NCI-H1930 (cell line): ENCODE measurements around the gene SORL1.

Source experiments
- DNase-seq, 2 experiments: peaks; one replicate each; lab custom pipeline; 2025; lab: John Stamatoyannopoulos, UW

SORL1 gene

GRCh38 chr11:121508449-121508848, 56.3 kb downstream of the SORL1 start:
- DNase-seq: no peak

DNA sequence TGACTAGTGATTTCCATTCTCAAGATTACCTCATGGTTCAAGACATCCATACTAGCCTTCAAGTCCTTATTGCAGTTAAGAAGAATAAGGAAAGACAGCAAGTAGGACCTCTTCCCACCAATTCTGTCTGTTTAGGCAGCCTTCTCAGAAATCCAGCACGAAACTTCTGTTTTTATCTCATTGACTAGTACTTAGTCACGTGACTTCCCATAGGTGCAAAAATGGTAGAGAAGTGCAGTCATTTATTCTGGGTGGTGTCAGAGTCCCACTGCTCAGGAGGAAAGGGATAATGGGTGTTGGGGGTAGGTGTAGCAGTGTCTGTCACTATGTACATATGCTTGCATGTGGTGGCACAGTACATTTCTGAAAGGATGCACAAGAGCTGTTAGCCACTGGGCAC, 58.3 kb downstream of the SORL1 start:
- DNase-seq: no peak

- no peak for DNase-seq
These were observed 60.7 kb downstream of the SORL1 start for GRCh38 chr11:121512468-121513465.

- no peak for DNase-seq
These were observed 61.7 kb downstream of the SORL1 start for GRCh38 chr11:121513807-121514206.

DNA sequence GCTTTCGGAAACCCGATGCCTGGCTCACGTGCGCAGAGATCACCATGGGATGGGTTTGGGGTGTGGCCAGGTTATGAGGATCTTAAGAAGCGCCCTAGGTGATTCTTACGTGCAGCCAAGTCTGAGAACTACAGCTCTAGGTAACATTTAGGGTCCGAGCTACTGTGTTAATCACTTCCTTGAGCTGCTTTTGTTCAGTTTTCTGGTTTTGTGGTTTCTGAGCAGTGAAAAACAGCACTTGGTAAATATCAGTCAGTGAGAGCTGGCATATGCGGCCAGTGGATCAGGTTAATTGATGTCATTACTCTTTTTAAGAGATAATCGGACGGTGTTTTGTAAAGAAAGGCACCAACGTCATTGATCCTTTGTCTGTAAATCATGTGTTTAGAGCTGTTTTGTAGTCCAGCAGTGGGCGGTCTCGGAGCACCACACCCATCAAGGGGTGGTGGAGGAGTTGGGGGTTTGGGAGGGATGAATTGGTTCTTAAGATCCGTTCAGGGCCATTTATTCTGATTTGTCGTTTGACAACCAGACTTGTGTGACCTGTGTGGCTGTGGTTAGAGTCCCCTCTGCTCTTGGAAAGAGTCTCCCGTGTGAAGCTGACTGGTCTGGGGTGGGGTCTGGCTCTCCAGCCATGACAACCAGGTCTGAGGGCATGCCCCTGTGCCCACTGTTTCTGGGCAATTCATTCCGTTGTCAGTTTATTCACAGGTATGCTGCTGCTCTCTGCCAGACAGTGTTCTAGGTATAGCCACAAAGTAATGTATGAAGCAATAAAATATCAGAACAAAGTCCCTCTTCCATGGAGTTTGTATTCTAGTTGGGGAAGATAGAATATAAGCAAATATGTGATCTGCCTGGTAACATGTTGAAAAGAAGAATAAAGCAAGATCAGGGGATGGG, 62.6 kb downstream of the SORL1 start:
- peak; percentile 68 to 69 for DNase-seq

GRCh38 chr11:121515335-121515671, 63.2 kb downstream of the SORL1 start:
- no peak for DNase-seq

DNA sequence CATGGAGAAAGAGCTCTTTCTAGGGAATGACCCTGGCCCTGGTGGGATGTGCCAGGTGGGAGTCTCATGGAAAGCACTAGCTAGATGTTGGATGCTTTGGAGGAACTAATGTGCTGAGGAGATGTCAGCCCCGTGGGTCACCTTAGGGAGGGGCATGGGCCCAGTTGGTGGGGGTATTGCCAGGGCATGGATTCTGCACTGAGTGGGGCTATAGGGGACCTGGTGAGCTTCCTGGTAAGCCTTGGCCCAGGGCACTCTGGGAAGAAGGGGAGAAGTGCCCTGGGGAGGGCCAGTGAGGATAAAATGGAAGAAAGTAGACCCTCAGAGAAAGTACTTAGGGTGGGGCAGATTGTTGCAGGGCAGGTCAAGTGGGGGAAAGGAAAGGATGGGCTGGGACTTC, 65.9 kb downstream of the SORL1 start:
- DNase-seq: no peak

DNA sequence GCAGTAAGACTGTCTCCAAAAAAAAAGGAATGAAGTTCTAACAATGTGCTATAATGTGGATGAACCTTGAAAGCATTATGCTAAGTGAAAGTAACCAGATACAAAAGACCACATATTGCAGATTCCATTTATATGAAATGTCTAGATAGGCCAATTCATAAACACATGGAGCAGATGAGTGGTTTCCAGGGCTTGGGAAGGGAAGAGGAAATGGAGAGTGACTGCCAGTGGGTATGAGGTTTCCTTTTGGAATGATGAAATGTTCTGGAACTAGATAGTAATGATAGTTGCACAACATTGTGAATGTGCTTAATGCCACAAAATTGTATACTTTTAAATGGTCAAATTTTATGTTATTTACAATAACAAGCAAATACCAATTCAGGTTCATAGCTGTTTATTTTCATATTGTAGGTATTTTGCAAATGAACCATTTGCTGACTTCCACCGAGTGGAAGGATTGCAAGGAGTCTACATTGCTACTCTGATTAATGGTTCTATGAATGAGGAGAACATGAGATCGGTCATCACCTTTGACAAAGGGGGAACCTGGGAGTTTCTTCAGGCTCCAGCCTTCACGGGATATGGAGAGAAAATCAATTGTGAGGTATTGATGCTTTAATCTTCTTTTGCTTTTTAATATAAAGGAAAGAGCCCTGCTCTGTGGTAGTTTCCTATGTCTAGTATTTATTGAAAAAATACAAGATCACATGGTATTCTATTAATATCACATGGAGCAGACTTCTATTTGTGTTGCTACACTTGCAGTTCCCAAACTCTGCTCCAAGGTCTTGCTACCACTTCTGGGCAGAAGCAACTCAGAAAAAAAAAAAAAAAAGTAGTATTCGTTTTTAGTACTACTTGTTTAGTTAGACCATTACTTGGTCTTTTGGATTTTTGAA, 68.4 kb downstream of the SORL1 start:
- DNase-seq: no peak

- no peak for DNase-seq
These were observed 69.3 kb downstream of the SORL1 start for GRCh38 chr11:121521145-121522042.

DNA sequence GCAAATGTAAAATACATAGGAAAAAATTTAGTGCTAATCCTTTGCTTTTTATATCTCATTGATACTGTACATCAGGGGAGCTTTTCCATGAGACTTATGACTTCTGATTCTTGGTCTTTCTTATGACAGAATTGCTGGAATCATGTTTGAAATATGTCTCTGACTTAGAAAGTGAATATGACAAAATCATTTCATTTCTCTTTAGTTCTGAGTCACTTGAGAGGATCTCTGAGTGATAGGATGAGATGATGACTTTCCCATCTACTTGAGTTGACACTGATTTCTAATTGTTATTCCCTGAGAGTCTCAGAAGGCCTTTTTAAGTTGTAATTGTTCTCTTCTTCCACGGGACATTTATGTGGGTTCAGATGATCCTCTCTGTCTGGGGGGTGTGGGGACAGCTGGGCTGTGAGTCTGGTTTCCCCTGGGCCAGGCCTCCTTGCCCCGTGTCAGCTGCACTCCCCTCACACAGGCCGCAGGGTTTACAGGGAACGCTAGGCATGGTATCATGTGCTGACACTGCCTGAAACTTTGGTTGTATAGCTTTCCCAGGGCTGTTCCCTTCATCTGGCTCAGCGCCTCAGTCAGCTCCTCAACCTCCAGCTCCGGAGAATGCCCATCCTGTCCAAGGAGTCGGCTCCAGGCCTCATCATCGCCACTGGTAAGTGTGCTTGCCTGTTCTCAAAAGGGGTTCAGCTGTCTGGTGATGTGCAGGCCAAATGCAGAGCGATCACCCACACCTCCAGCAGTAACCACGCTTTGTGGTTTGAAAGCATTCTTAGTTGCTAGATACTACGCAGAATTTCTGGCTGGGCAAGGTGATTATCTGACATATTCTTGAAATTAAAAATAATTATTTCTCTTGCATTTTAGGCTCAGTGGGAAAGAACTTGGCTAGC, 70.2 kb downstream of the SORL1 start:
- no peak for DNase-seq

GRCh38 chr11:121523581-121524232, 71.6 kb downstream of the SORL1 start:
- DNase-seq: peak; percentile 84 to 89

GRCh38 chr11:121524233-121524631, 72.1 kb downstream of the SORL1 start:
- DNase-seq: no peak

DNA sequence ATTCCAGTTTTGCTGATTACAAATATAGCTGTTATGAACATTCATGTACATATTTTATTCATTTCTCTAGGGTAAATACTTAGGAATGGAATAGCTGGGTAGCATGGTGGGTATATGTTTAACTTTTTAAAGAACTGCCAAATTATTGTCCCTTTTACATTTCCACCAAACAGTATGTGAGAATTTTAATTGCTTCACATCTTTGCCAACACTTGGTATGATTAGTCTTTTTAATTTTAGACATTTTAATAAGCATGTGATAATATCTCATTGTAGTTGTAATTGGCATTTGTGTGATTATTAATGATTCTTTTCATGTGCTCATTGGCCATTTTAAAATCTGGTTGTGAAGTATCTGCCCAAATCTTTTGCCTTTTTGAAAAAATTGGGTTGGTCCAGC, 73.3 kb downstream of the SORL1 start:
- no peak for DNase-seq

GRCh38 chr11:121530257-121530656, 78.1 kb downstream of the SORL1 start:
- no peak for DNase-seq

DNA sequence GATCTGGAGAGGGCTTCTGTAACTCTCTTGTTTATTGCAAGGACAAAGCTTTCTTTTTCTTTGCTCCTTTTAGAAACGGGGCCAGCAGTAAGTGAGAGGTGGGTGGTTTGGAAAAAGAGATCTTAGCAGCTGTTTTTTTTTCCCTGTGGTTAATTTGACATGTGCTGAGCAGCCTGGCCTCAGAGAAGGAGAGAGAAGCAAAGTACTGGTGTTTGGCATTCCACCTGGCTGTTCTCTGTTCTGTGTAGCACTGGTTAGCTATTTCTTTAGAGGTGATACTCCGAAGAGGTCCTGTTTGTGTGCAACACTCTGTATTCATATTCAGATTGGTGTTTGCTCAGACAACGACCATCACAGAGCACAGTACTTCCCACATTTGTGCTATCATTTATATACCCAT, 81.5 kb downstream of the SORL1 start:
- DNase-seq: no peak

DNA sequence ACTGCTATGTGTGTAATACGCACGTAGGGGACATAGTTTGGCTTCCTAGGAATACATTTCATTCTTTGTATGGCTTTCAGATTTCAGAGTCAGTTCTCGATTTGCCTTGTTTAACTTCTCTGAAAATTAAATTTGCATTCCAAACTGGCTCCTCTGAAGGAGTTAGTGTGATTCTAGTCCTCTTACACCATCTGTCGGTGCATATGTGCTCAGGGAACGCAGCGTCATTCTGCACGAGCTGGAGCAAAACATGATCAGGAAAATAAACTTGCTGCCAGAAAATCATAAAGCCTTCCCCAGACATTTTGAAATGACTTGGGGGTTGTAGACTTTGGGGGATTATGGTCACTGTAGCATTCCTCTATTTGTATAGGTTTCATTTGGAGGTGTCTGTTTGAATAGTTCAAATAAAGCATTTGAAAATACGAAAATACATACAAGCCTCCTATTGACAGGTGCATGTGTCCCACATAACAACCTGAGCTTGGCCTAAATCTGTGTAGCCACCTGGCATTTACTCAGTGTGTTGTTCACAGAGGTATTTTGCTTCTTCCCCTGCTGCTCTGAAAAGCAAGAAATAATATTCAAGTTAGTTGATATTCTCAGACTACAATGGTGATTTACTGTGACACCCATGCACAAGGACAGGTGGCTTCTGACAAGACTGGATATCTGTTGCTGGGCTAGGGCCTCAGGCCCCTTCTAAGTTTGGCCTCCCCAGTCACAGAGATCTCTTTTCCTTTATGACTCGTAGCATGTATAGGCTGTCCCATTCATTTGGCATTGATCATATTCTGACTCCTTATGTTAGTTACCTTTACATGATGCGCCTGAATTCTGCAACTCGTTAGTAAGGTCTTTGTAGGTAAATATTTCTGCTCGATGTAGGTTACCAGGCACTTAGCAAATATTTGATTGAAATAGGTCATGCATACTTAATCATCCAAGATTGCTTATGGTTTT, 82.3 kb downstream of the SORL1 start:
- DNase-seq: peak in 1 of 2 experiments; percentile 33

GRCh38 chr11:121535129-121535796, 83.1 kb downstream of the SORL1 start:
- no peak for DNase-seq
